Muscle layer of colon (tissue), 2 donors: Measurements from ENCODE around the gene WFIKKN1.

Experiments used
- H3K27ac ChIP-seq: one replicate; pipeline ENCODE4 v1.7.0; 2013; ENCODE audit warnings: low read depth, mild to moderate bottlenecking, low read length, moderate library complexity
- H3K27me3 ChIP-seq, 2 donors: one replicate each; pipeline ENCODE4 v1.7.0; 2013; ENCODE audit warnings: low read length in 2 of 2, mild to moderate bottlenecking in 2 of 2; ENCODE audit not compliant: insufficient read depth in 2 of 2, control insufficient read depth in 1 of 2
- H3K36me3 ChIP-seq: one replicate; pipeline ENCODE4 v1.7.0; 2013; ENCODE audit warnings: mild to moderate bottlenecking, low read length; ENCODE audit not compliant: insufficient read depth
- H3K4me1 ChIP-seq: one replicate; pipeline ENCODE4 v1.7.0; 2013; ENCODE audit warnings: mild to moderate bottlenecking, low read length; ENCODE audit not compliant: insufficient read depth
- H3K4me3 ChIP-seq, 2 donors: one replicate each; pipeline ENCODE4 v1.7.0; 2013; ENCODE audit warnings: low read length in 2 of 2, low read depth in 1 of 2, mild to moderate bottlenecking in 1 of 2, moderate library complexity in 1 of 2
- H3K9ac ChIP-seq: one replicate; pipeline ENCODE4 v1.7.0; 2013; ENCODE audit warnings: low read length
- H3K9me3 ChIP-seq: one replicate; pipeline ENCODE4 v1.7.0; 2013; ENCODE audit warnings: mild to moderate bottlenecking, low read length
- donor health status: abdominal sarcoma.
- donor health status: Adenocarcinoma of cecum.

Gene WFIKKN1

GRCh38 chr16:625977-626765 is 4.6 kb upstream of the WFIKKN1 start:
- Histone ChIP-seq H3K9ac (no peak overlapping the region), H3K27ac (no peak overlapping the region)

GRCh38 chr16:626787-627453 is 3.9 kb upstream of the WFIKKN1 start:
- Histone ChIP-seq H3K36me3 (no peaks in the 10 kb centered on the region), H3K27me3 (peaks cover 0 to 7% of the 10 kb centered on the region in 2 donors), H3K9ac (no peak overlapping the region), H3K4me1 (no peaks in the 10 kb centered on the region), H3K9me3 (no peaks in the 10 kb centered on the region), H3K27ac (no peak overlapping the region), H3K4me3 (no peak overlapping the region)

More at GRCh38 chr16:625977-626765, 4.6 kb upstream of the WFIKKN1 start:
- no peaks in the 10 kb centered on the region for H3K9me3 ChIP-seq
- H3K4me3 ChIP-seq: no peak overlapping the region
- H3K4me1 ChIP-seq: peaks cover 4% of the 10 kb centered on the region
- peaks cover 0 to 6% of the 10 kb centered on the region in 2 donors for H3K27me3 ChIP-seq
- H3K36me3 ChIP-seq: no peaks in the 10 kb centered on the region

GRCh38 chr16:627454-628239 is 3.1 kb upstream of the WFIKKN1 start:
- Histone ChIP-seq H3K9me3 (no peaks in the 10 kb centered on the region), H3K36me3 (no peaks in the 10 kb centered on the region), H3K4me3 (no peak overlapping the region), H3K27ac (no peak overlapping the region), H3K27me3 (peaks cover 0 to 10% of the 10 kb centered on the region in 2 donors), H3K4me1 (no peaks in the 10 kb centered on the region), H3K9ac (no peak overlapping the region)

GRCh38 chr16:628321-629061 is 2.3 kb upstream of the WFIKKN1 start:
- no peaks in the 10 kb centered on the region for H3K9me3 ChIP-seq
- no peak overlapping the region for H3K4me3 ChIP-seq
- no peak overlapping the region for H3K27ac ChIP-seq
- H3K27me3 ChIP-seq: peaks cover 0 to 10% of the 10 kb centered on the region in 2 donors
- no peak overlapping the region for H3K9ac ChIP-seq
- no peaks in the 10 kb centered on the region for H3K36me3 ChIP-seq
- H3K4me1 ChIP-seq: no peaks in the 10 kb centered on the region

- no peak overlapping the region for H3K4me3 ChIP-seq
- H3K9ac ChIP-seq: no peak overlapping the region
- H3K27me3 ChIP-seq: peaks cover 0 to 10% of the 10 kb centered on the region in 2 donors
- no peak overlapping the region for H3K27ac ChIP-seq
- H3K9me3 ChIP-seq: no peaks in the 10 kb centered on the region
- peaks cover 7% of the 10 kb centered on the region for H3K36me3 ChIP-seq
- H3K4me1 ChIP-seq: no peaks in the 10 kb centered on the region
These were observed 1.5 kb upstream of the WFIKKN1 start for GRCh38 chr16:629185-629832.

- Histone ChIP-seq H3K27ac (no peak overlapping the region), H3K4me1 (no peaks in the 10 kb centered on the region), H3K4me3 (no peak overlapping the region), H3K27me3 (peaks cover 0 to 10% of the 10 kb centered on the region in 2 donors), H3K36me3 (peaks cover 9% of the 10 kb centered on the region), H3K9me3 (no peaks in the 10 kb centered on the region), H3K9ac (no peak overlapping the region)
These were observed 944 bp upstream of the WFIKKN1 start for GRCh38 chr16:629833-630248.

GRCh38 chr16:630249-630814 is 453 bp upstream of the WFIKKN1 start:
- no peak overlapping the region for H3K27ac ChIP-seq
- peaks cover 5% of the 10 kb centered on the region for H3K4me1 ChIP-seq
- peaks cover 9% of the 10 kb centered on the region for H3K36me3 ChIP-seq
- H3K4me3 ChIP-seq: no peak overlapping the region
- H3K27me3 ChIP-seq: peaks cover 0 to 10% of the 10 kb centered on the region in 2 donors
- H3K9ac ChIP-seq: no peak overlapping the region
- H3K9me3 ChIP-seq: no peaks in the 10 kb centered on the region

- peaks cover 9% of the 10 kb centered on the region for H3K36me3 ChIP-seq
These were observed 1.1 kb downstream of the WFIKKN1 start for GRCh38 chr16:631808-632358.

GRCh38 chr16:632486-633335 is 1.9 kb downstream of the WFIKKN1 start:
- Histone ChIP-seq H3K9ac (no peak overlapping the region), H3K4me3 (no peak overlapping the region), H3K36me3 (peaks cover 9% of the 10 kb centered on the region), H3K9me3 (no peaks in the 10 kb centered on the region), H3K27ac (no peak overlapping the region), H3K4me1 (peaks cover 8% of the 10 kb centered on the region), H3K27me3 (peaks cover 0 to 10% of the 10 kb centered on the region in 2 donors)

More at GRCh38 chr16:631808-632358, 1.1 kb downstream of the WFIKKN1 start:
- H3K27ac ChIP-seq: no peak overlapping the region
- peaks cover 8% of the 10 kb centered on the region for H3K4me1 ChIP-seq
- H3K4me3 ChIP-seq: no peak overlapping the region
- H3K27me3 ChIP-seq: peaks cover 0 to 10% of the 10 kb centered on the region in 2 donors
- no peaks in the 10 kb centered on the region for H3K9me3 ChIP-seq
- no peak overlapping the region for H3K9ac ChIP-seq
